Activated naive CD4-positive, alpha-beta T cell (primary cell): ENCODE data around the gene ZCCHC24.
A peak's percentile ranks its signal among the peaks of the same experiment; 100 is the strongest.

Experiments used
- DNase-seq, 4 experiments: peaks; one replicate each; lab custom pipeline; 2025; lab: John Stamatoyannopoulos, UW

ZCCHC24 gene

GRCh38 chr10:79410315-79411094, 34.9 kb downstream of the ZCCHC24 start:
- no peak for DNase-seq

GRCh38 chr10:79409726-79410085, 35.7 kb downstream of the ZCCHC24 start:
- no peak for DNase-seq

DNA sequence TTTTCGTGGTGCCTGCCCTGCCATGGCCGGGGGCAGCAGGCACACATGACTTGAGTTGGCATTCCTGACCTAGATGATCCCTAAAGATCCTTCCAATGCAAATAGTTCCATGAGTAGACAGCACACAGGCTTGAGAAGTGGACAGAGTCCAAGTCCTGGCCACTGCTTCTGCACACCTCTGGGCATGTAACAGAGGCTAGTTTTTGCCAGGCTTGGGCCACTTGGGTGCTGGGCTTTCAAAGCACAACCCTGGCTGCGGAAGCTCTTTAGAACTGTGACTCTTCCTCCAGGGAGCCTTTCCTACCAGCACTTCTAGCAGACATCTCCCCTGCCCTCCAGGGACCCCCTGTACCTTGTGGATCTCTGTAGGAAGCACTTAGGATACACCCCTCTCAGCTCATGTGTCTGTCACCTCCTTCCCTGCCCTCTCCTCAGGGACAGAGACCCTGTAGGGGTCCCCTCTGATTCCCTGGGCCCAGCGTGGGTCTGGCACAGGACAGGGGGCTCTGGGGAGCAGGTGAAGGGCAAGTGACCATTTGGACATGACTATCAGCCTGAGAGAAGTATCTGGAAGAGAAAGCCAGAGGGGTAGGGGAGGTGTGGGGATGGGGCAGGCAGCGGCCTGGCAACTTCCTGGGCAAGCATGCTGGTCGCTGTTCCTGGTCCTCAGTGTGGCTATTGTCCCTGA, 36.2 kb downstream of the ZCCHC24 start:
- DNase-seq: no peak

DNA sequence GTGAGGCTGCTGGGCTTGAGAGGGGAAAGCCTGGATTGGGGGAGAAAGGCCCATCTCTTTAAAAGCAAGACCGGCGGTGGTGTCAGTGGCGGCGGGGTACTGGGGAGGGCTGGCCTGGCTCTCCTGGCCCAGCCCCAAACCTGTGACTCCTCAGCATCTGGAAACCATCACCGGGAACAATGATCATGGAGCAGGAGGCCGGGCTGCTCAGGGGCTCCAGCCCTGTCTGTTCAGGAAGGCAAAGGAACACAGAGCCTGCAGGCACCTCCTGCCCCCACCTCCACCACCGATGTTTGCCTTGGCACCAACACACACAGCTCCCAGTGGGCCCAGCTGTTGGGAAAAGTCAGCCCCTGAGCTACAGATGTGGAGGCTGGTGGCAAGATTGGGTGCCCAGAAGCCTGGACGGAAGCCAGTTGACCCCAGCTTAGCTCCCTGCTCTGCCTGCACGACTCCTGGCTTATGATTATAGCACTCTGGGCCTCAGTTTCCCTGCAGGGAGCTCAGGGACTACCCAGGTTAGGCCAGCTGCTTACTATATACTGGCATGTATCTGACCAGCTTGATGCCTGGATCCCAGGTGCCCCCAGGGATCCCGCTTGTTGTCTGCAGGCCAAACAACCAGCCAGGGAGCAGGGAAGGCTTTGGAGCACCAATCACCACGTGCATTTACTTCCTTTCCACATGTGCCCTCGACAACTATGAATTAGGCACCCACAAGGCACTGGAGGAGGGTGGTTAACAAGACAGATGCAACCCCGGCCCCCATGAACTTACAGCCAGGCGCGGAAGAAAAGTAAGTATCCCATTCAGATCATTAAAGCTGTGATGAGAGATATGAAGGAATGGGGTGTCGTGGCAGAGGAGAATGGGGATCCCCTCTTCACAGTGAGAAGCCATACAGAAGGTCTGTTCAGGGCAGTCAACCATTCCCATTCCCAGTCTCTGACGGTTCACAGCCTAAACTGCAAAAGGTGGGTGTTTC, 37.3 kb downstream of the ZCCHC24 start:
- no peak for DNase-seq

DNA sequence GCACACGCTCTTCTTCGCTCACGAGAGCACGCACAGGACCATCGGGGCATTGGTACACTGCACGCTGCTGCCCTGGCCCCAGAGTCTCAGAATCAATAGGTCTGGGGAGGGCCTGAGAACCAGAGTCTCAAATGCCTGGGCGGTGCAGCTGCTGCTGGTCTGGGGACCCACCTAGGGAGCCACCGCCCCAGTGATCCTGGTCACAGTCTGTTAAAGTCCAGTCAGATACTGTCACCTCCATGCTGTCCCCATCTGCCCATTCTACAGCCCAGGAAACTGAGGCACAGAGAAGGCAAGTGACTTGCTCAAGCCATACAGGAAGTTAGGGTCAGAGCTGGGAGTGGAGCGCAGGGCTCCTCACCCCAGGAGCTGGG, 38.0 kb downstream of the ZCCHC24 start:
- DNase-seq: no peak

GRCh38 chr10:79406683-79407422, 38.6 kb downstream of the ZCCHC24 start:
- DNase-seq: no peak

- DNase-seq: no peak
These were observed 39.4 kb downstream of the ZCCHC24 start for GRCh38 chr10:79405995-79406515.

DNA sequence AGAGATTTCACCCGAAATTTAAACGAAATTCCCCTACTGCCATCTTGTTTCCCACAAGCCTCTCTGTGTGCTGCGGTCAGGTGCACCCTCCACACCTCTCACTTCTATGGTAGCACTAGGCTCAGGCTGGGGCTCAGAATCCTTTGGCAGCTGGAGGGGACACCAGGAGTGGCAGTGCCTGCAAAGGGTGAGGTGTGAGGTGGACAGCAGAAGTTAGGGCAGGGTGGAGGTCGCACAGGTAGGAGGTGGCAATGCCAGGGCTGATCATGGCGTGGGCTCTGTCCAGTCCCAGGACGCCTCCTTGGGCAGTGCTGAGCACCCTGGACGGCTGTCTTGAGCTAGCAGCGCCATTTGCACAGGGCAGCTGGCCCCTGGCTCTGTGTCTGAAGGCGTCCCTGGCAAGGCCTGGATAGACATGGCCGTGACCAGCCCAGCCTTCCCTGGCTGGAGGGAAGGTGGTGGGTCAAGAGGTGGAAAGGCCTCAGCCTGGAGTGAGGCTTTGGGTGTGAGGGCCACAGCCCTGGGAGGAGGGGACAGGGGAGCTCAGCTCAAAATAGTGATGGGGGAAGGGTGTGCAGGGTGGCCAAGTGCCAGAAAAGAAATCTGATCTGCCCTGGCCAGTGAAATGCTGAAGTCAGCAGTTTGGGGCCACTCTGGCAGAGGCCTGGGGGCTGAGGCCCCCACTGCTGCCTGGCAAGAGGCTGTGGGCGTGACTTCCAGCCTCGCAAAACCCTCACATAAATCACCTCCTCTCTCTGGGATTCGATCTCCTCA, 40.0 kb downstream of the ZCCHC24 start:
- no peak for DNase-seq

DNA sequence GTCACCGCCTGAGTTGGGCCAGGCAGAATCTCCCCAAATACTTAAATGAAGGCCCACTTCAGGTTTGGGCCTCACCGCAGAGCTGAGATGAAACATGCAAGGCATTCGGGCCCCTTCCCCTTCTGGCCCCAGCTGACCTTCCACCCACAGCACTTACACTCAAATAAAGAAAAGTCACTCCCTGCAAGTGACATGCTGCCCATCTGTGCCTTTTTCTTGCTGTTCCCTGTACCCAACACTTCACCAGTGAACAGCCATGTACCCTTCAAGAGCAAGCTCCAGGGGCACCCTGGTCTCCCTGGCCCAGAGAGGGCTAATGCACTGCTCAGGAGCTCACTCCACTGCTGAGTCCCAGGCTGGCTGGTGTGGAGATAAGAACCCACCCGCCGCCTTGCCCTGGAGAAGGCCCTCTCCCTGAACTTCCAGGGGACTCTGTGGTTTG, 40.7 kb downstream of the ZCCHC24 start:
- no peak for DNase-seq

DNA sequence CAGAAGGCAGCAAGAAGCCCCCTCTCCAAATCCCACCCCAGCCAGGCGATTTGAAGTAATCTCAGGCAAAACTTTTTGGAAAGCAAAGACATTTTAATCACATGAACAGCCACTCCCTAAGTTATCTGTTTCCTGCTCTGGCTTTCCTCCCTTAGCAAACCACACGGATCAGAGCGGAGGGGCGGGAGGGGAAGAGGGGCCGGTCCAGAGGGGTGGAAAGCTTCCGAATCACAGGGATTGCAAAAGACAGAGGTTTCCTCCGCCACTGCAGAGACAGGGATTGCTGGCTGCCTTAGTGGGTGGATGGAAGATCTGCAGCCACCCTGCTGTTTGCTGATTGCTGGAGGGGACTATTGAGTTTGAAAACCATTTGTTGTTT, 41.2 kb downstream of the ZCCHC24 start:
- DNase-seq: no peak

DNA sequence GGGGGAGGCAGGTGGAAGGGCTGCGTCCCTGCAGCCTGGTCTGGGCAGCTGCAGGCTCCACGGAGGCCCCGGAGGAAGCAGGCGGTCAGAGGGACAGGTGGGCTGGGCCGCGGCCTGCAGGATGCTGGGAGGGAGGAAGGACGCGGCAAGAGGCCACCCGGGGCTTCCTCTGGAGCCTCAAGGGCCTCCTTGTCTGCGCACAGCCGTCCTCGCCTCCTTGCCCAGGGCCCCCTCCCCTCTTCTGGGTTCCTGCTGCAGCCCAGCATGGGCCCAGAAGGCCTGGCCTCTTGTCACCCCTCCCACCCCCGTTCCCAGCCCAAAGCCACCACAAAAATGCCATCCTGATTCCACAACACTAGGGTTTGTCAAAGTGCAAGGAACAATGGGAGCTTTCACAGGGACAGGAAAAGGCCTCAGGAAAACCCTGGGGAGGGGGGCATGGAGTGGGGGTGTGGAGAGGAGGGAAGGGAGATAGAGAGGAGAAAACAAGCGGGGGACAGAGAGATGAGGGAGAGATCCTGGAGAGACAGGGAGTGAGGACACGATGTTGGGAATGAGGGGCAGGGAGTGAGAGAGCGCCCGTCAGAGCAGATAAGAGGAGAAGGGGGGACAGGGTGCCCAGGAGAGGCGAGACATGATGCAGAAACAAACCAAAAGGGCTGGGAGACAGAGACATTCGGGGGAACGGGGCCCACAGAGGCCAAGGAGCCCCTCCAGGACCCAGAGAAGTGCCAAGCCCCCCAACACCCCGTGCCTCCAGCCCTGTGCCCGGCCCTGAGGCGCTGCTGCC, 41.8 kb downstream of the ZCCHC24 start:
- no peak for DNase-seq

DNA sequence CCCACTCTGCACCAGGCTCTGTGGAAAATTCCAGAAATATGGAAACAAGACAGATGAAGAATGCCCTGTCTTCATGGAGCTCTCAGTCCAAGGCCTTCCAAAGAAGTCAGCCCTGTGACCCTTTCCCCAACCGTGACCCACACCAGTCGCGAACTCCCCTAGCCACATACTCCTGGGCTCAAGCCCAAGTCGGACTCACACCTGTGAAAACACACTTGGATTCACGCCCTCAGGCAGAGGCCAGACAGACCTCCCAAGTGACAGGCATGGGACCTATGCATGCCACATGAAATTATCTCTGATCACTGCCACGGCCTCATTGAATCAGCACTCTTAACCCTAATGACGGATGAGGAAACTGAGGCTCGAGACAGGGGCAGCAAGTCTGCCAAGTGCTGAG, 42.5 kb downstream of the ZCCHC24 start:
- DNase-seq: no peak

- no peak for DNase-seq
These were observed 42.8 kb downstream of the ZCCHC24 start for GRCh38 chr10:79402625-79402946.

GRCh38 chr10:79401015-79401921, 44.2 kb downstream of the ZCCHC24 start:
- DNase-seq: no peak

- DNase-seq: peak in 1 of 4 experiments; percentile 16
These were observed 45.0 kb downstream of the ZCCHC24 start for GRCh38 chr10:79400146-79401004.

DNA sequence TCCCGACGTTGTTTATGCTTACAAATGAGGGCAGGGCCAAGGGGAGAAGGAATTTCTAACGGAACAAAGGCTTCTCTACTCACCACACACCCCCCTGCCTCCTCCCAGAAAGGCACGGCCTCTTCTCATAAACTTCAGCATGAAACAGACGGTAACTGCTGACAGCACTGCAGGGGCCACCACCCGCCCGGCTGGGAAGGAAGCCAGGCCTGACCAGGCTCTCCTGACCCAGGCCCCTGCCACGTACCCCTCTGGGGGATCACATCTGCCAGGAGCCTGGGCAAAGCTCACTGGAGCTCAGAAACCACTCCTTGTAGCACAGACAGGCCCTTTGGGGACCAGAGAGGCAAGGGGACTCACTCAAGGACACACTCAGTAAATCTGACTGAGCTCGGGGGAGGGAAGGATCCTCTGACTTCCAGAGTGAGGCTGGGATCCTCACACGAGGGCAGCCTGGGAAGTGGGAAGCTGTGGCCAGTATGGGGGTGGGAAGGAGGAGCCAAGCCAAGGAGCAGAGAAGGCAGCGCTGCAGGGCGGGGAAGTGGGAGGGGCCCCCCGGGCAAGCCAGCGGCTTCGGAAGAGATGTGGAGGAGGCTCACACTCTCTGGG, 46.1 kb downstream of the ZCCHC24 start:
- no peak for DNase-seq

GRCh38 chr10:79398642-79399041, 46.8 kb downstream of the ZCCHC24 start:
- DNase-seq: no peak
